PFSK-1 (cell line): ENCODE measurements around the gene RBL2.

Source experiments
- POLR2AphosphoS5 ChIP-seq: IDR thresholded peaks from 2 replicates; pipeline ENCODE4 v1.6.1; 2012; ENCODE audit warnings: low read depth, mild to moderate bottlenecking, control low read depth, low read length, moderate library complexity
- SIN3A ChIP-seq: IDR thresholded peaks from 2 replicates; pipeline ENCODE4 v1.6.1; 2012; ENCODE audit warnings: mild to moderate bottlenecking, low read length, moderate library complexity, borderline replicate concordance; ENCODE audit not compliant: insufficient read depth
- TF ChIP-seq, protein P1 (sequence below), 2 experiments: IDR thresholded peaks; 2 replicates each; pipeline versions ENCODE4 v1.6.1 to v1.8.0; 2011 to 2012; ENCODE audit warnings: low read depth in 2 of 2, low read length in 2 of 2, control low read depth in 1 of 2, inconsistent platforms in 1 of 2, mild to moderate bottlenecking in 1 of 2, moderate library complexity in 1 of 2; ENCODE audit not compliant: insufficient read depth in 1 of 2

- TF ChIP-seq POLR2AphosphoS5 (no peak), SIN3A (no peak)
- TF ChIP-seq, protein P1, sequence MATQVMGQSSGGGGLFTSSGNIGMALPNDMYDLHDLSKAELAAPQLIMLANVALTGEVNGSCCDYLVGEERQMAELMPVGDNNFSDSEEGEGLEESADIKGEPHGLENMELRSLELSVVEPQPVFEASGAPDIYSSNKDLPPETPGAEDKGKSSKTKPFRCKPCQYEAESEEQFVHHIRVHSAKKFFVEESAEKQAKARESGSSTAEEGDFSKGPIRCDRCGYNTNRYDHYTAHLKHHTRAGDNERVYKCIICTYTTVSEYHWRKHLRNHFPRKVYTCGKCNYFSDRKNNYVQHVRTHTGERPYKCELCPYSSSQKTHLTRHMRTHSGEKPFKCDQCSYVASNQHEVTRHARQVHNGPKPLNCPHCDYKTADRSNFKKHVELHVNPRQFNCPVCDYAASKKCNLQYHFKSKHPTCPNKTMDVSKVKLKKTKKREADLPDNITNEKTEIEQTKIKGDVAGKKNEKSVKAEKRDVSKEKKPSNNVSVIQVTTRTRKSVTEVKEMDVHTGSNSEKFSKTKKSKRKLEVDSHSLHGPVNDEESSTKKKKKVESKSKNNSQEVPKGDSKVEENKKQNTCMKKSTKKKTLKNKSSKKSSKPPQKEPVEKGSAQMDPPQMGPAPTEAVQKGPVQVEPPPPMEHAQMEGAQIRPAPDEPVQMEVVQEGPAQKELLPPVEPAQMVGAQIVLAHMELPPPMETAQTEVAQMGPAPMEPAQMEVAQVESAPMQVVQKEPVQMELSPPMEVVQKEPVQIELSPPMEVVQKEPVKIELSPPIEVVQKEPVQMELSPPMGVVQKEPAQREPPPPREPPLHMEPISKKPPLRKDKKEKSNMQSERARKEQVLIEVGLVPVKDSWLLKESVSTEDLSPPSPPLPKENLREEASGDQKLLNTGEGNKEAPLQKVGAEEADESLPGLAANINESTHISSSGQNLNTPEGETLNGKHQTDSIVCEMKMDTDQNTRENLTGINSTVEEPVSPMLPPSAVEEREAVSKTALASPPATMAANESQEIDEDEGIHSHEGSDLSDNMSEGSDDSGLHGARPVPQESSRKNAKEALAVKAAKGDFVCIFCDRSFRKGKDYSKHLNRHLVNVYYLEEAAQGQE (IDR thresholded peaks at IDR 0.05; ENCODE audit: insufficient read depth in 1 of 2, low read depth in 2 of 2, low read length in 2 of 2), result no peak
Observed at GRCh38 chr16:53428681-53429080, 5.6 kb upstream of the RBL2 start.
